A549 (cell line): ENCODE measurements around the gene KIZ. TPM values are rescaled to one million over a fixed set of nuclear protein-coding genes. Genes with fewer than 3 reads are reported as not detected.

Experiments
- ATAC-seq, 2 experiments: fragments of 200-7000 bp in 1 of 2; fragments of >200 bp in 1 of 2; cut with Nextera tagmentation in 1 of 2; cut with Tn5 transposase in 1 of 2; 3 replicates each; pipeline versions ENCODE4 v1.8.0 to v1.9.1; 2018 to 2020; ENCODE audit warnings: mild to moderate bottlenecking in 1 of 2, moderate library complexity in 1 of 2
- CTCF ChIA-PET: fragments of 300-600 bp; sonication (Branson Sonifier 250); formaldehyde crosslinking; extraction: SDS; loops from one replicate; lab custom pipeline; 2021; ENCODE audit warnings: antibody characterized with exemption, inconsistent platforms; lab: Yijun Ruan, JAX
- POLR2A ChIA-PET: fragments of 350-600 bp; formaldehyde crosslinking; extraction: SDS; loops from one replicate; lab custom pipeline; 2021; ENCODE audit warnings: antibody characterized with exemption, inconsistent platforms; lab: Yijun Ruan, JAX
- DNase-seq, 2 experiments: peaks; one replicate each; pipeline versions ENCODE4 v3.0.0 to v3.0.0-alpha.2; 2011 to 2016; ENCODE audit warnings: low read depth in 1 of 2, low spot score in 1 of 2
- FAIRE-seq: peaks from 2 replicates; lab custom pipeline; 2011; peaks lifted over from hg19 to GRCh38; lab: Jason Lieb, UNC
- H3K27ac ChIP-seq, 2 experiments: fragments of >200 bp; sonication (Bioruptor Twin); formaldehyde crosslinking; 3 replicates each; pipeline ENCODE4 v1.5.1; 2016 to 2017
- H3K4me1 ChIP-seq: fragments of >200 bp; sonication (Bioruptor Twin); formaldehyde crosslinking; 3 replicates; pipeline ENCODE4 v1.6.1; 2016
- H3K4me2 ChIP-seq: fragments of >200 bp; sonication (Bioruptor Twin); formaldehyde crosslinking; 3 replicates; pipeline ENCODE4 v1.6.1; 2016
- H3K4me3 ChIP-seq: fragments of >200 bp; sonication (Bioruptor Twin); formaldehyde crosslinking; 3 replicates; pipeline ENCODE4 v1.5.1; 2016
- H3K9me3 ChIP-seq: fragments of >200 bp; sonication (Bioruptor Twin); formaldehyde crosslinking; 3 replicates; pipeline ENCODE4 v1.6.1; 2016
- CBX2 ChIP-seq: fragments of 200-600 bp; sonication (generic); IDR thresholded peaks from 2 replicates; pipeline ENCODE4 v1.6.1; 2016; ENCODE audit warnings: low read depth, mild to moderate bottlenecking, borderline replicate concordance
- CBX8 ChIP-seq: fragments of 200-600 bp; sonication (generic); IDR thresholded peaks from 2 replicates; pipeline ENCODE4 v1.6.1; 2016
- E2F6 ChIP-seq: IDR thresholded peaks from 2 replicates; pipeline ENCODE4 v1.6.1; 2012; ENCODE audit warnings: low read depth, borderline replicate concordance
- EHF ChIP-seq: fragments of 250-450 bp; sonication (Bioruptor Pico); IDR thresholded peaks from 2 replicates; pipeline ENCODE4 v1.5.0; 2020; ENCODE audit warnings: mild to moderate bottlenecking
- EHMT2 ChIP-seq: fragments of 200-600 bp; sonication (generic); IDR thresholded peaks from 2 replicates; pipeline ENCODE4 v1.6.1; 2016; ENCODE audit warnings: antibody characterized with exemption, low read depth, mild to moderate bottlenecking, moderate library complexity
- EP300 ChIP-seq, 2 experiments: fragments of >200 bp; sonication (Bioruptor Twin); formaldehyde crosslinking; IDR thresholded peaks; 2 replicates in 1 of 2; 3 replicates in 1 of 2; pipeline ENCODE4 v1.6.1; 2016 to 2017
- FOSL2 ChIP-seq, 2 experiments: fragments of 450-650 bp in 1 of 2; fragments of >200 bp in 1 of 2; sonication (Bioruptor Twin) in 1 of 2; formaldehyde crosslinking; IDR thresholded peaks; 2 replicates each; pipeline versions ENCODE4 v1.5.0 to v1.6.1; 2016 to 2020; ENCODE audit warnings: mild to moderate bottlenecking in 1 of 2, moderate library complexity in 1 of 2
- FOXS1 ChIP-seq: fragments of 250-450 bp; sonication (Bioruptor Pico); IDR thresholded peaks from 2 replicates; pipeline ENCODE4 v1.5.0; 2020; ENCODE audit warnings: mild to moderate bottlenecking, moderate library complexity
- GATA3 ChIP-seq: IDR thresholded peaks from 2 replicates; pipeline ENCODE4 v1.6.1; 2012; ENCODE audit warnings: borderline replicate concordance
- HES2 ChIP-seq: fragments of >200 bp; sonication (Bioruptor Twin); formaldehyde crosslinking; IDR thresholded peaks from 2 replicates; pipeline ENCODE4 v1.6.1; 2016
- HEYL ChIP-seq: fragments of 250-450 bp; sonication (Bioruptor Pico); IDR thresholded peaks from 2 replicates; pipeline ENCODE4 v1.8.0; 2021; ENCODE audit warnings: mild to moderate bottlenecking, moderate library complexity
- KDM5A ChIP-seq: fragments of 200-600 bp; sonication (generic); IDR thresholded peaks from 2 replicates; pipeline ENCODE4 v1.6.1; 2016; ENCODE audit warnings: antibody characterized with exemption, mild to moderate bottlenecking
- MAZ ChIP-seq: fragments of 150-350 bp; IDR thresholded peaks from 2 replicates; pipeline ENCODE4 v1.6.1; 2014; ENCODE audit warnings: antibody characterized with exemption, low read depth, low read length, borderline replicate concordance
- MYC ChIP-seq: IDR thresholded peaks from 2 replicates; pipeline ENCODE4 v1.6.1; 2012; ENCODE audit warnings: mild to moderate bottlenecking, inconsistent platforms, low read length, improper control_type of control experiment, borderline replicate concordance
- PHF8 ChIP-seq: fragments of 200-600 bp; sonication (generic); IDR thresholded peaks from 2 replicates; pipeline ENCODE4 v1.6.1; 2016; ENCODE audit warnings: low read depth, mild to moderate bottlenecking, antibody characterized with exemption, moderate library complexity, borderline replicate concordance
- POLR2A ChIP-seq: IDR thresholded peaks from 2 replicates; pipeline ENCODE4 v1.6.1; 2012; ENCODE audit warnings: mild to moderate bottlenecking, low read length
- POLR2AphosphoS2 ChIP-seq: conservative IDR thresholded peaks from 2 replicates; pipeline ENCODE4 v1.6.1; 2012; ENCODE audit warnings: low read length, improper control_type of control experiment, inconsistent platforms
- RARB ChIP-seq: fragments of 250-450 bp; sonication (Bioruptor Pico); IDR thresholded peaks from 2 replicates; pipeline ENCODE4 v1.8.0; 2021; ENCODE audit warnings: mild to moderate bottlenecking, moderate library complexity
- REST ChIP-seq: fragments of 200-600 bp; sonication (generic); IDR thresholded peaks from 2 replicates; pipeline ENCODE4 v1.6.1; 2016; ENCODE audit warnings: antibody characterized with exemption, mild to moderate bottlenecking, moderate library complexity
- TP53 ChIP-seq: fragments of 250-450 bp; sonication (Bioruptor Pico); IDR thresholded peaks from 2 replicates; pipeline ENCODE4 v1.5.0; 2021; ENCODE audit warnings: mild to moderate bottlenecking, moderate library complexity
- ZC3H11A ChIP-seq: fragments of 450-650 bp; IDR thresholded peaks from 2 replicates; pipeline ENCODE4 v1.6.1; 2014; ENCODE audit warnings: antibody characterized with exemption, mild to moderate bottlenecking
- ZFP36 ChIP-seq: fragments of 450-650 bp; IDR thresholded peaks from 2 replicates; pipeline ENCODE4 v1.6.1; 2014; ENCODE audit warnings: borderline replicate concordance; ENCODE audit not compliant: partially characterized antibody
- ZNF302 ChIP-seq: fragments of 250-450 bp; sonication (Bioruptor Pico); IDR thresholded peaks from 2 replicates; pipeline ENCODE4 v1.9.0; 2021; ENCODE audit warnings: inconsistent platforms, mild to moderate bottlenecking, moderate library complexity
- ZSCAN20 ChIP-seq: fragments of 250-450 bp; sonication (Bioruptor Pico); IDR thresholded peaks from 2 replicates; pipeline ENCODE4 v1.8.0; 2022; ENCODE audit warnings: mild to moderate bottlenecking, moderate library complexity
- WGBS: methylation state at CpG from one replicate; pipeline ENCODE4 v1.1.6; 2017; ENCODE audit errors: missing lambda C conversion rate; 5-methylcytosine and 5-hydroxymethylcytosine counted together
- polyA plus RNA-seq, 4 experiments: library from polyadenylated mRNA; depleted of rRNA in 3 of 4; stranded (reverse); fragments of >200 nt; fragmentation: RNase III in 1 of 4; extraction: RNeasy Plus Mini Kit Qiagen cat#74134 plus additional on column Dnase treatment in 1 of 4; gene quantifications; 2 replicates in 3 of 4; 3 replicates in 1 of 4; pipeline ENCODE4 v1.2.3, GENCODE V29; 2011 to 2017
- TF ChIP-seq, protein P1 (sequence below): fragments of >200 bp; sonication (Bioruptor Twin); formaldehyde crosslinking; IDR thresholded peaks from 3 replicates; pipeline ENCODE4 v1.6.1; 2016
- TF ChIP-seq, protein P2 (sequence below): fragments of 450-650 bp; IDR thresholded peaks from 2 replicates; pipeline ENCODE4 v1.6.1; 2014; ENCODE audit warnings: antibody characterized with exemption
- TF ChIP-seq, protein P3 (sequence below): fragments of 250-450 bp; sonication (Bioruptor Pico); IDR thresholded peaks from 2 replicates; pipeline ENCODE4 v1.5.0; 2020; ENCODE audit warnings: low read depth, mild to moderate bottlenecking, moderate library complexity

KIZ gene
- polyA plus RNA-seq, 2 of the 4 experiments (the other 2 are of a cell fraction) = 6.3 to 19.1 TPM

DNA sequence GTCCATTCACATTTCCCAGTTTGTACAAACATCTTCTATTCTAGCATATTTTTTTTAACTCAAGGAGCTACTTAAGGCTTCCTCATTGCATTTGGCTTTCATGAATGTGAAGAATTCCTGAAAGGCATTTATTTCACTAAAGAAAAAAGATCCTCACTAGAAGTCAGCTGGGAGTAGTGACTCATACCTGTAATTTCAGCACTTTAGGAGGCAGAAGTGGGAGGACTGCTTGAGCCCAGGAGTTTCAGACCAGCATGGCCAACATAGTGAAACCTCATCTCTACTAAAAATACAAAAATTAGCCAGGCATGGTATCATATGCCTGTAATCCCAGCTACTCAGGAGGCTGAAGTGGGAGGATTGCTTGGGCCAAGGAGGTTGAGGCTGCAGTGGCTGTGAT, 146.4 kb downstream of the KIZ start:
- no peak for FAIRE-seq
- no peak overlapping the region for H3K27ac ChIP-seq
- TF ChIP-seq, protein P1, sequence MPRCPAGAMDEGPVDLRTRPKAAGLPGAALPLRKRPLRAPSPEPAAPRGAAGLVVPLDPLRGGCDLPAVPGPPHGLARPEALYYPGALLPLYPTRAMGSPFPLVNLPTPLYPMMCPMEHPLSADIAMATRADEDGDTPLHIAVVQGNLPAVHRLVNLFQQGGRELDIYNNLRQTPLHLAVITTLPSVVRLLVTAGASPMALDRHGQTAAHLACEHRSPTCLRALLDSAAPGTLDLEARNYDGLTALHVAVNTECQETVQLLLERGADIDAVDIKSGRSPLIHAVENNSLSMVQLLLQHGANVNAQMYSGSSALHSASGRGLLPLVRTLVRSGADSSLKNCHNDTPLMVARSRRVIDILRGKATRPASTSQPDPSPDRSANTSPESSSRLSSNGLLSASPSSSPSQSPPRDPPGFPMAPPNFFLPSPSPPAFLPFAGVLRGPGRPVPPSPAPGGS = no peak
- no peak for TF ChIP-seq TP53 (CRISPR knock-in tag)
- no peak for TF ChIP-seq FOSL2 (IDR thresholded peaks at IDR 0.05)
- no peak for TF ChIP-seq FOSL2 (CRISPR knock-in tag; IDR thresholded peaks at IDR 0.05)
- no peak for TF ChIP-seq E2F6
- TF ChIP-seq, protein P2, sequence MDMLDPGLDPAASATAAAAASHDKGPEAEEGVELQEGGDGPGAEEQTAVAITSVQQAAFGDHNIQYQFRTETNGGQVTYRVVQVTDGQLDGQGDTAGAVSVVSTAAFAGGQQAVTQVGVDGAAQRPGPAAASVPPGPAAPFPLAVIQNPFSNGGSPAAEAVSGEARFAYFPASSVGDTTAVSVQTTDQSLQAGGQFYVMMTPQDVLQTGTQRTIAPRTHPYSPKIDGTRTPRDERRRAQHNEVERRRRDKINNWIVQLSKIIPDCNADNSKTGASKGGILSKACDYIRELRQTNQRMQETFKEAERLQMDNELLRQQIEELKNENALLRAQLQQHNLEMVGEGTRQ = no peak
- no peak for TF ChIP-seq CBX2
- TF ChIP-seq RARB (CRISPR knock-in tag) = no peak
- no peak for TF ChIP-seq ZC3H11A
- no peak for TF ChIP-seq GATA3
- TF ChIP-seq ZSCAN20 (CRISPR knock-in tag) = no peak
- TF ChIP-seq EHMT2 = no peak
- no peak for TF ChIP-seq EHF
- no peak for TF ChIP-seq MYC
- TF ChIP-seq, protein P3, sequence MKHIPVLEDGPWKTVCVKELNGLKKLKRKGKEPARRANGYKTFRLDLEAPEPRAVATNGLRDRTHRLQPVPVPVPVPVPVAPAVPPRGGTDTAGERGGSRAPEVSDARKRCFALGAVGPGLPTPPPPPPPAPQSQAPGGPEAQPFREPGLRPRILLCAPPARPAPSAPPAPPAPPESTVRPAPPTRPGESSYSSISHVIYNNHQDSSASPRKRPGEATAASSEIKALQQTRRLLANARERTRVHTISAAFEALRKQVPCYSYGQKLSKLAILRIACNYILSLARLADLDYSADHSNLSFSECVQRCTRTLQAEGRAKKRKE (CRISPR knock-in tag) = no peak
- no peak for TF ChIP-seq CBX8
- no peak for TF ChIP-seq PHF8
- TF ChIP-seq POLR2AphosphoS2 = no peak
- TF ChIP-seq ZFP36 = no peak
- TF ChIP-seq, all 56 proteins: peak for 0
- Histone ChIP-seq H3K4me2 (no peak overlapping the region), H3K9me3 (peaks cover 9% of the 10 kb centered on the region; the same call in 1 of the 3 replicates), H3K4me1 (no peaks in the 10 kb centered on the region), H3K4me3 (no peak overlapping the region)
- ATAC-seq (no peak), DNase-seq (no peak)
- ChIA-PET POLR2A (no interaction called here), CTCF (interaction anchor here (1.3 to 2.2 kb wide), 2 partner anchors 37 to 232 kb away, joined by 3 to 10 read pairs; no protein-coding TSS in a partner anchor)

DNA sequence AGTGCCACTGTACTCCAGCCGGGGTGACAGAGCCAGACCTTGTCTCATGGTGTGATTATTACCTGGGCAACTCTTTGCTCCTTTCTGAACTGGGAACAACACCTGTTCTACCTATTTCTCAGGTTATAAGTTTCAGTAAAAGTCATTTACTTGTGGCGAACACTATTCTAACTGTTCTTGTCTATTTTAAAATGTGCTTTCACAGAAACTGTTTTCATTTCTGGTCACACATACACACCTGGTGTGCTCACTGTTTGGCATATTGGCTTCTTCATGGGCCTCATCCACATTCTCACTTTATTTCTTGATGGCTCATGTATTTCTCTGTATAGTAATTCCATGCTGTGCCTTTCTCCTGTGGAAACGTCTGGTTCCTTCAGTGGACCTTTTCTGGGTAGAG, 146.8 kb downstream of the KIZ start:
- no peak for DNase-seq
- Histone ChIP-seq H3K4me1 (no peaks in the 10 kb centered on the region), H3K9me3 (peaks cover 5% of the 10 kb centered on the region; the same call in 1 of the 3 replicates), H3K27ac (no peak overlapping the region), H3K4me2 (no peak overlapping the region), H3K4me3 (no peak overlapping the region)
- WGBS = 33% methylated on average over 3 of the region's 3 CpGs
- ATAC-seq = no peak
- no peak for FAIRE-seq
- ChIA-PET POLR2A (no interaction called here), CTCF (interaction anchor here (1.3 to 2.2 kb wide), 2 partner anchors 37 to 232 kb away, joined by 3 to 10 read pairs; no protein-coding TSS in a partner anchor)
- TF ChIP-seq, protein P1 = no peak
- TF ChIP-seq CBX8 (no peak), POLR2A (no peak), PHF8 (no peak), RARB (CRISPR knock-in tag) (no peak), HES2 (no peak), REST (no peak), FOXS1 (CRISPR knock-in tag) (no peak), HEYL (no peak), ZFP36 (no peak), KDM5A (no peak), EP300 (IDR thresholded peaks at IDR 0.05) (no peak), MAZ (no peak), ZNF302 (CRISPR knock-in tag) (no peak)
